ENCODE results near the gene MECP2. TPM values are rescaled to one million over a fixed set of nuclear protein-coding genes. Genes with fewer than 3 reads are reported as not detected.
A peak's percentile ranks its signal among the peaks of the same experiment; 100 is the strongest.

The MECP2 gene
- total RNA-seq, 2 donors from 2014 or later: 148 to 160 TPM

GRCh38 chrX:154096140-154097002, 1.1 kb downstream of the MECP2 start:
- H3K36me3 Mint-ChIP-seq (ENCODE audit: low read depth): peaks cover 4% of the 10 kb centered on the region

GRCh38 chrX:154094833-154095232, 2.7 kb downstream of the MECP2 start:
- peaks cover 44% of the 10 kb centered on the region for H3K4me1 Mint-ChIP-seq
- H3K27ac Mint-ChIP-seq: peak overlapping the region; percentile 94
- DNase-seq (no peak), ATAC-seq (no peak)
- H3K36me3 Mint-ChIP-seq (ENCODE audit: low read depth): peaks cover 4% of the 10 kb centered on the region
- H3K4me3 Mint-ChIP-seq: peak overlapping the region; percentile 96
- no peaks in the 10 kb centered on the region for H3K27me3 Mint-ChIP-seq
- no peaks in the 10 kb centered on the region for H3K9me3 ChIP-seq (ENCODE audit: control insufficient read depth, low read length, poor library complexity, severe bottlenecking)

More at GRCh38 chrX:154096140-154097002, 1.1 kb downstream of the MECP2 start:
- H3K4me3 Mint-ChIP-seq: peak overlapping the region; percentile 96
- H3K27me3 Mint-ChIP-seq: no peaks in the 10 kb centered on the region
- H3K27ac Mint-ChIP-seq: peak overlapping the region; percentile 94
- H3K9me3 ChIP-seq (ENCODE audit: control insufficient read depth, low read length, poor library complexity, severe bottlenecking): no peaks in the 10 kb centered on the region
- H3K4me1 Mint-ChIP-seq: peaks cover 37% of the 10 kb centered on the region
- DNase-seq: no peak
- no peak for ATAC-seq

DNA sequence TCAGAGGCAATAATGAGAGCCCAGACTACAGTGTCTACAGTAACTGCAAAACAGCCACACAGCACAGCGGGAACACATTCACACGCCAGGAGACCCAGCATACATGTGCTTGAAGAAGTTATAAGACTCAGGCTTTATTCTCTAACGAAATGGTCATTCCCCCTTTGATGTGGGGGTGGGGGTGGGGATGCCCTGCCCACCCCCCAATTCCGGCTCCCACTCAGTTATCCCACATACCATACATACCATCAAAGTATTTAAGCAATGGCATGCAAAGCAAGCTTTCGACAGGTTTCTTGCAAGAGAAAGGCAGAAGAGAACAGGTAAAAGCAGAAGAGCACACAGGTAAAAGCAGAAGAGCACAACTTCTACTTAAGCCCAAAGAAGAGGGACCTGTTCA, 3.6 kb downstream of the MECP2 start:
- Mint-ChIP-seq H3K36me3 (ENCODE audit: low read depth) (peaks cover 4% of the 10 kb centered on the region), H3K27ac (peak overlapping the region; percentile 27), H3K27me3 (no peaks in the 10 kb centered on the region), H3K4me3 (peak overlapping the region; percentile 96), H3K4me1 (peaks cover 44% of the 10 kb centered on the region)
- H3K9me3 ChIP-seq (ENCODE audit: control insufficient read depth, low read length, poor library complexity, severe bottlenecking): no peaks in the 10 kb centered on the region
- DNase-seq: no peak
- ATAC-seq: no peak

GRCh38 chrX:154092371-154092770, 5.1 kb downstream of the MECP2 start:
- DNase-seq (no peak), ATAC-seq (no peak)
- no peaks in the 10 kb centered on the region for H3K9me3 ChIP-seq (ENCODE audit: control insufficient read depth, low read length, poor library complexity, severe bottlenecking)
- H3K36me3 Mint-ChIP-seq (ENCODE audit: low read depth): peaks cover 4% of the 10 kb centered on the region
- H3K27ac Mint-ChIP-seq: peak overlapping the region; percentile 59
- H3K4me3 Mint-ChIP-seq: peak overlapping the region; percentile 68
- H3K27me3 Mint-ChIP-seq: no peaks in the 10 kb centered on the region
- H3K4me1 Mint-ChIP-seq: peaks cover 44% of the 10 kb centered on the region

GRCh38 chrX:154091678-154092077, 5.8 kb downstream of the MECP2 start:
- H3K27me3 Mint-ChIP-seq: no peaks in the 10 kb centered on the region
- DNase-seq (no peak), ATAC-seq (no peak)
- H3K27ac Mint-ChIP-seq: peak overlapping the region; percentile 59
- no peak overlapping the region for H3K4me3 Mint-ChIP-seq
- peaks cover 4% of the 10 kb centered on the region for H3K36me3 Mint-ChIP-seq (ENCODE audit: low read depth)
- H3K4me1 Mint-ChIP-seq: peaks cover 44% of the 10 kb centered on the region
- H3K9me3 ChIP-seq (ENCODE audit: control insufficient read depth, low read length, poor library complexity, severe bottlenecking): no peaks in the 10 kb centered on the region

- DNase-seq: no peak
- Mint-ChIP-seq H3K27me3 (no peaks in the 10 kb centered on the region), H3K36me3 (ENCODE audit: low read depth) (no peaks in the 10 kb centered on the region), H3K4me1 (peaks cover 40% of the 10 kb centered on the region), H3K27ac (peak overlapping the region; percentile 56), H3K4me3 (peak overlapping the region; percentile 76)
- H3K9me3 ChIP-seq (ENCODE audit: control insufficient read depth, low read length, poor library complexity, severe bottlenecking): no peaks in the 10 kb centered on the region
- ATAC-seq: no peak
These were observed 6.8 kb downstream of the MECP2 start for GRCh38 chrX:154090731-154091130.

- DNase-seq (no peak), ATAC-seq (peak; percentile 33)
- no peak overlapping the region for H3K4me3 Mint-ChIP-seq
- no peaks in the 10 kb centered on the region for H3K9me3 ChIP-seq (ENCODE audit: control insufficient read depth, low read length, poor library complexity, severe bottlenecking)
- no peaks in the 10 kb centered on the region for H3K36me3 Mint-ChIP-seq (ENCODE audit: low read depth)
- peaks cover 19% of the 10 kb centered on the region for H3K4me1 Mint-ChIP-seq
- H3K27me3 Mint-ChIP-seq: no peaks in the 10 kb centered on the region
- peak overlapping the region; percentile 34 for H3K27ac Mint-ChIP-seq
These were observed 12.8 kb downstream of the MECP2 start for GRCh38 chrX:154084449-154085300.

GRCh38 chrX:154083126-154083517, 14.4 kb downstream of the MECP2 start:
- peak; percentile 52 for ATAC-seq

GRCh38 chrX:154082396-154083125, 15.0 kb downstream of the MECP2 start:
- H3K36me3 Mint-ChIP-seq (ENCODE audit: low read depth): no peaks in the 10 kb centered on the region
- DNase-seq (no peak), ATAC-seq (no peak)
- H3K27ac Mint-ChIP-seq: peak overlapping the region; percentile 63
- no peaks in the 10 kb centered on the region for H3K9me3 ChIP-seq (ENCODE audit: control insufficient read depth, low read length, poor library complexity, severe bottlenecking)
- H3K4me1 Mint-ChIP-seq: peaks cover 25% of the 10 kb centered on the region
- H3K27me3 Mint-ChIP-seq: no peaks in the 10 kb centered on the region
- no peak overlapping the region for H3K4me3 Mint-ChIP-seq

More at GRCh38 chrX:154083126-154083517, 14.4 kb downstream of the MECP2 start:
- Mint-ChIP-seq H3K27ac (peak overlapping the region; percentile 63), H3K4me3 (no peak overlapping the region), H3K36me3 (ENCODE audit: low read depth) (no peaks in the 10 kb centered on the region), H3K4me1 (peaks cover 27% of the 10 kb centered on the region), H3K27me3 (no peaks in the 10 kb centered on the region)
- DNase-seq: no peak
- no peaks in the 10 kb centered on the region for H3K9me3 ChIP-seq (ENCODE audit: control insufficient read depth, low read length, poor library complexity, severe bottlenecking)

DNA sequence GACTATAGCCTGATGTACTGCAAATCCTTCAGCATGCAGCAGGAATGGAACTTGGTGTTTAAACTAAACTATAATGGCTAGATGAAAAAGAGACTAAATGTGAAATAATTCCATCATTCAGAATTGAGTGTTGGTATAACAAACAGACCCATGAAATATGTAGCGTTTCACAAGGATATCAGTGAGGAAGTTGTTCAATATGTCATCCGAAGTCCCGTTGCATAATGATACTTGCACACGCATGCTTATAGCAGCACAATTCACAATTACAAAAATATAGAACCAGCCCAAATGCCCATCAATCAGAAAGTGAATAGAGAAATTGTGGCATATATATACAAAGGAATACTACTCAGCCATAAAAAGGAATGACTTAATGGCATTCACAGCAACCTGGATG, 20.4 kb downstream of the MECP2 start:
- Mint-ChIP-seq H3K4me1 (peaks cover 39% of the 10 kb centered on the region), H3K27ac (peak overlapping the region; percentile 84), H3K27me3 (no peaks in the 10 kb centered on the region), H3K36me3 (ENCODE audit: low read depth) (no peaks in the 10 kb centered on the region), H3K4me3 (no peak overlapping the region)
- no peaks in the 10 kb centered on the region for H3K9me3 ChIP-seq (ENCODE audit: control insufficient read depth, low read length, poor library complexity, severe bottlenecking)
- DNase-seq: no peak
- ATAC-seq: no peak

GRCh38 chrX:154074199-154074598, 23.3 kb downstream of the MECP2 start:
- Mint-ChIP-seq H3K27me3 (no peaks in the 10 kb centered on the region), H3K27ac (peak overlapping the region; percentile 84), H3K4me3 (no peak overlapping the region), H3K4me1 (peaks cover 40% of the 10 kb centered on the region), H3K36me3 (ENCODE audit: low read depth) (no peaks in the 10 kb centered on the region)
- DNase-seq (no peak), ATAC-seq (no peak)
- H3K9me3 ChIP-seq (ENCODE audit: control insufficient read depth, low read length, poor library complexity, severe bottlenecking): no peaks in the 10 kb centered on the region

DNA sequence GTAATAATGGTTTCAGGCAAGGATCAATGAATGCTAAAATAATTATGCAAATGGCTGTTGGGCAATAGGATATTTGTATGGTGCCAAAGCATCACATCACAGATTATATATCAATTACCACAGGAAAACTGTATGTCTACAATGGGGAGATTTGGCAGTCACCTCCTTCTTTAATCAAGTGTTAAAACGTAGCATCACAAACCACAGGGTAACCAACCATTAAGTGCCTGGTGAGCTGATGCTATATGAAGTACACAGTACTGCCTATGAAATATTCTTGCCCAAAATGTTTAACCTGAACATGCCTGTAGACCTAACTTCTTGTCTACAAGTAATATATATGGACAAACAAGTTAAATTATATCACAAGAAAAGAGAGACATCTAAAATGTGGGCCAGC, 25.3 kb downstream of the MECP2 start:
- Mint-ChIP-seq H3K36me3 (ENCODE audit: low read depth) (no peaks in the 10 kb centered on the region), H3K27ac (no peak overlapping the region), H3K27me3 (no peaks in the 10 kb centered on the region), H3K4me3 (peak overlapping the region; percentile 19), H3K4me1 (peaks cover 34% of the 10 kb centered on the region)
- H3K9me3 ChIP-seq (ENCODE audit: control insufficient read depth, low read length, poor library complexity, severe bottlenecking): no peaks in the 10 kb centered on the region
- no peak for ATAC-seq
- DNase-seq: no peak

GRCh38 chrX:154068560-154068959, 29.0 kb downstream of the MECP2 start:
- DNase-seq (no peak), ATAC-seq (no peak)
- Mint-ChIP-seq H3K27me3 (no peaks in the 10 kb centered on the region), H3K36me3 (ENCODE audit: low read depth) (no peaks in the 10 kb centered on the region), H3K4me3 (no peak overlapping the region), H3K27ac (no peak overlapping the region), H3K4me1 (peaks cover 34% of the 10 kb centered on the region)
- no peaks in the 10 kb centered on the region for H3K9me3 ChIP-seq (ENCODE audit: control insufficient read depth, low read length, poor library complexity, severe bottlenecking)
